RWPE2 (cell line): ENCODE data around the gene PCSK5.

Experiments
- ATAC-seq: fragments of 200-7000 bp; cut with Tn5 transposase; 3 replicates; pipeline ENCODE4 v1.9.1; 2021; ENCODE audit warnings: low read depth
- DNase-seq: peaks from one replicate; pipeline ENCODE4 v3.0.0-alpha.2; 2020; ENCODE audit warnings: low spot score
- H3K27ac ChIP-seq: fragments of 450-650 bp; 2 replicates; pipeline ENCODE4 v1.5.1; 2017; ENCODE audit warnings: mild to moderate bottlenecking; ENCODE audit not compliant: poor library complexity, severe bottlenecking
- H3K27me3 ChIP-seq: fragments of 250-450 bp; sonication (Bioruptor Pico); 2 replicates; pipeline ENCODE4 v1.5.1; 2021; ENCODE audit warnings: mild to moderate bottlenecking, moderate library complexity; ENCODE audit not compliant: insufficient read depth, poor library complexity, severe bottlenecking
- H3K36me3 ChIP-seq: fragments of 250-450 bp; sonication (Bioruptor Pico); 2 replicates; pipeline ENCODE4 v1.5.1; 2020; ENCODE audit warnings: low read depth, mild to moderate bottlenecking, moderate library complexity
- H3K4me1 ChIP-seq: fragments of 250-450 bp; sonication (Bioruptor Pico); 2 replicates; pipeline ENCODE4 v1.5.1; 2021; ENCODE audit warnings: mild to moderate bottlenecking, moderate library complexity; ENCODE audit not compliant: insufficient read depth, poor library complexity, severe bottlenecking
- H3K4me3 ChIP-seq: fragments of 250-450 bp; sonication (Bioruptor Pico); 2 replicates; pipeline ENCODE4 v1.5.1; 2021; ENCODE audit warnings: mild to moderate bottlenecking, moderate library complexity; ENCODE audit not compliant: severe bottlenecking
- H3K9me3 ChIP-seq: fragments of 250-450 bp; sonication (Bioruptor Pico); 2 replicates; pipeline ENCODE4 v1.5.1; 2021; ENCODE audit warnings: mild to moderate bottlenecking, moderate library complexity; ENCODE audit not compliant: severe bottlenecking
- CTCF ChIP-seq: fragments of 450-650 bp; IDR thresholded peaks from one replicate; pipeline ENCODE4 v1.5.1; 2017; ENCODE audit warnings: mild to moderate bottlenecking, moderate library complexity; ENCODE audit not compliant: poor library complexity, severe bottlenecking

The PCSK5 gene

GRCh38 chr9:76020652-76021051, 130.2 kb downstream of the PCSK5 start:
- H3K4me3 ChIP-seq: no peak overlapping the region
- no peaks in the 10 kb centered on the region for H3K4me1 ChIP-seq
- no peak for ATAC-seq

GRCh38 chr9:76022317-76022716, 131.8 kb downstream of the PCSK5 start:
- Histone ChIP-seq H3K27me3 (no peaks in the 10 kb centered on the region), H3K9me3 (no peaks in the 10 kb centered on the region), H3K4me1 (no peaks in the 10 kb centered on the region), H3K4me3 (no peak overlapping the region), H3K36me3 (no peaks in the 10 kb centered on the region), H3K27ac (no peak overlapping the region)
- ATAC-seq: no peak
- no peak for DNase-seq
- TF ChIP-seq CTCF: no peak

More at GRCh38 chr9:76020652-76021051, 130.2 kb downstream of the PCSK5 start:
- no peak for TF ChIP-seq CTCF
- H3K9me3 ChIP-seq: no peaks in the 10 kb centered on the region
- DNase-seq: no peak
- no peak overlapping the region for H3K27ac ChIP-seq
- H3K36me3 ChIP-seq: no peaks in the 10 kb centered on the region
- H3K27me3 ChIP-seq: no peaks in the 10 kb centered on the region

- DNase-seq (no peak), ATAC-seq (no peak)
- H3K27ac ChIP-seq: no peak overlapping the region
- no peak overlapping the region for H3K4me3 ChIP-seq
- no peak for TF ChIP-seq CTCF
- no peaks in the 10 kb centered on the region for H3K4me1 ChIP-seq
- H3K36me3 ChIP-seq: no peaks in the 10 kb centered on the region
- no peaks in the 10 kb centered on the region for H3K9me3 ChIP-seq
- H3K27me3 ChIP-seq: no peaks in the 10 kb centered on the region
Observed at GRCh38 chr9:76023715-76024195, 133.3 kb downstream of the PCSK5 start.

- Histone ChIP-seq H3K27me3 (no peaks in the 10 kb centered on the region), H3K9me3 (no peaks in the 10 kb centered on the region), H3K4me3 (no peak overlapping the region), H3K36me3 (no peaks in the 10 kb centered on the region), H3K4me1 (no peaks in the 10 kb centered on the region), H3K27ac (no peak overlapping the region)
- ATAC-seq (no peak), DNase-seq (no peak)
- no peak for TF ChIP-seq CTCF
Observed at GRCh38 chr9:76025286-76025685, 134.8 kb downstream of the PCSK5 start.

GRCh38 chr9:76026796-76027195, 136.3 kb downstream of the PCSK5 start:
- DNase-seq (no peak), ATAC-seq (no peak)
- Histone ChIP-seq H3K4me3 (no peak overlapping the region), H3K27ac (no peak overlapping the region), H3K9me3 (no peaks in the 10 kb centered on the region), H3K27me3 (no peaks in the 10 kb centered on the region), H3K4me1 (no peaks in the 10 kb centered on the region), H3K36me3 (no peaks in the 10 kb centered on the region)
- no peak for TF ChIP-seq CTCF
